K562 (cell line): ENCODE data around the gene DOP1A. TPM values are rescaled to one million over a fixed set of nuclear protein-coding genes. Genes with fewer than 3 reads are reported as not detected.

ENCODE experiments used
- ATAC-seq: fragments of 200-7000 bp; cut with Tn5 transposase; 3 replicates; pipeline ENCODE4 v1.9.1; 2020; ENCODE audit warnings: moderate library complexity
- BruUV-seq: library from RNA; stranded (reverse); fragments of 400-500 nt; replicated peaks from 2 replicates; lab custom pipeline; 2021; lab: Mats Ljungman, UMichigan
- CTCF ChIA-PET: fragments of 300-600 bp; formaldehyde crosslinking; extraction: SDS; loops from one replicate; lab custom pipeline; 2021; ENCODE audit warnings: low intra/inter-chr PET ratio; lab: Yijun Ruan, JAX
- POLR2A ChIA-PET: fragments of 300-600, 350-650 bp; sonication (Branson Sonifier 250); formaldehyde crosslinking; extraction: SDS; loops from one replicate; lab custom pipeline; 2021; ENCODE audit warnings: antibody characterized with exemption, inconsistent platforms; lab: Yijun Ruan, JAX
- DNase-seq, 4 experiments: peaks; one replicate each; pipeline versions ENCODE4 v3.0.0 to v3.0.0-alpha.2; 2011 to 2018; ENCODE audit warnings: low spot score in 3 of 4, mixed read lengths in 3 of 4; ENCODE audit errors: extremely low read depth in 1 of 4
- FAIRE-seq: peaks from 2 replicates; lab custom pipeline; 2011; peaks lifted over from hg19 to GRCh38; lab: Jason Lieb, UNC
- H2AFZ ChIP-seq: 2 replicates; pipeline ENCODE4 v1.6.0; 2011; ENCODE audit warnings: low read depth, low read length, control low read depth, inconsistent platforms
- H3K27ac ChIP-seq: fragments of 200-600 bp; 3 replicates; pipeline ENCODE4 v1.8.0; 2011; ENCODE audit warnings: low read depth, mild to moderate bottlenecking, control low read depth, inconsistent platforms, low read length, moderate library complexity, mixed read lengths; ENCODE audit errors: extremely low read depth
- H3K27me3 ChIP-seq, 2 experiments: fragments of 300-600 bp in 1 of 2; 2 replicates in 1 of 2; 3 replicates in 1 of 2; pipeline versions ENCODE4 v1.6.0 to v1.8.0; 2011; ENCODE audit warnings: inconsistent platforms in 2 of 2, low read length in 2 of 2, mild to moderate bottlenecking in 1 of 2, mixed read lengths in 1 of 2, moderate library complexity in 1 of 2; ENCODE audit not compliant: control insufficient read depth in 2 of 2, insufficient read depth in 2 of 2
- H3K36me3 ChIP-seq: fragments of 300-600 bp; 3 replicates; pipeline ENCODE4 v1.8.0; 2011; ENCODE audit warnings: mild to moderate bottlenecking, low read length, inconsistent platforms; ENCODE audit not compliant: control insufficient read depth, insufficient read depth
- H3K4me1 ChIP-seq, 2 experiments: fragments of 200-600 bp in 1 of 2; replicated peaks in 1 of 2; 2 replicates in 1 of 2; 3 replicates in 1 of 2; pipeline versions ENCODE4 v1.5.1 to v1.8.0; 2011; ENCODE audit warnings: inconsistent platforms in 2 of 2, low read length in 2 of 2, mild to moderate bottlenecking in 1 of 2, mixed read lengths in 1 of 2, moderate library complexity in 1 of 2; ENCODE audit not compliant: control insufficient read depth in 2 of 2, insufficient read depth in 2 of 2
- H3K4me2 ChIP-seq: 2 replicates; pipeline ENCODE4 v1.6.1; 2011; ENCODE audit warnings: low read length, control low read depth, inconsistent platforms, mixed read lengths; ENCODE audit not compliant: insufficient read depth
- H3K4me3 ChIP-seq: fragments of 200-600 bp; sonication (generic), shearing (Covaris generic); 2 replicates; pipeline ENCODE4 v1.5.1; 2016; ENCODE audit warnings: control low read depth, inconsistent platforms
- H3K79me2 ChIP-seq: fragments of 200-600 bp; 3 replicates; pipeline ENCODE4 v1.8.0; 2011; ENCODE audit warnings: low read length, inconsistent platforms; ENCODE audit not compliant: control insufficient read depth, insufficient read depth
- H3K9ac ChIP-seq, 2 experiments: 2 replicates each; pipeline versions ENCODE4 v1.6.0 to v1.6.1; 2011; ENCODE audit warnings: low read depth in 2 of 2, low read length in 2 of 2, control low read depth in 1 of 2, inconsistent platforms in 1 of 2, mild to moderate bottlenecking in 1 of 2, mixed read lengths in 1 of 2; ENCODE audit not compliant: insufficient read depth in 1 of 2
- H3K9me1 ChIP-seq: one replicate; pipeline ENCODE4 v1.6.0; 2011; ENCODE audit warnings: inconsistent platforms, mild to moderate bottlenecking, low read length, moderate library complexity; ENCODE audit not compliant: control insufficient read depth, insufficient read depth
- H3K9me3 ChIP-seq: replicated peaks from 2 replicates; pipeline ENCODE4 v1.5.1; 2011; ENCODE audit warnings: low read depth, low read length, inconsistent platforms; ENCODE audit not compliant: control insufficient read depth, insufficient read depth
- H4K20me1 ChIP-seq: replicated peaks from 2 replicates; pipeline ENCODE4 v1.6.1; 2011; ENCODE audit warnings: low read length, inconsistent platforms, mixed read lengths; ENCODE audit not compliant: control insufficient read depth, insufficient read depth
- BRD4 ChIP-seq: fragments of 200-600 bp; sonication (generic); IDR thresholded peaks from 2 replicates; pipeline ENCODE4 v1.6.1; 2017; ENCODE audit warnings: inconsistent platforms
- CEBPB ChIP-seq: fragments of 450-650 bp; IDR thresholded peaks from 2 replicates; pipeline ENCODE4 v1.6.1; 2016; ENCODE audit warnings: missing genetic modification characterization, missing compliant biosample characterization
- CEBPG ChIP-seq, 3 experiments: fragments of 200-800 bp in 1 of 3; sonication (Bioruptor generic) in 1 of 3; sonication (generic) in 1 of 3; formaldehyde crosslinking in 1 of 3; IDR thresholded peaks in 2 of 3; conservative IDR thresholded peaks in 1 of 3; 2 replicates each; pipeline versions ENCODE4 v1.6.1 to v1.8.0; 2016 to 2022; ENCODE audit warnings: missing compliant biosample characterization in 2 of 3, missing genetic modification characterization in 2 of 3, mild to moderate bottlenecking in 1 of 3, missing genetic modification reagents in 1 of 3
- FOSL1 ChIP-seq: fragments of 200-800 bp; sonication (Bioruptor generic); conservative IDR thresholded peaks from 2 replicates; pipeline ENCODE4 v1.6.1; 2016; ENCODE audit warnings: missing genetic modification characterization, missing compliant biosample characterization
- JUND ChIP-seq, 2 experiments: IDR thresholded peaks; 2 replicates in 1 of 2; 3 replicates in 1 of 2; pipeline ENCODE4 v1.6.1; 2011; ENCODE audit warnings: borderline replicate concordance in 2 of 2, low read depth in 2 of 2, low read length in 2 of 2, improper control_type of control experiment in 1 of 2, missing biosample characterization in 1 of 2, missing genetic modification characterization in 1 of 2, missing genetic modification reagents in 1 of 2
- MAFG ChIP-seq: fragments of 450-650 bp; conservative IDR thresholded peaks from 2 replicates; pipeline ENCODE4 v1.6.1; 2016; ENCODE audit warnings: missing genetic modification characterization, missing compliant biosample characterization
- MECOM ChIP-seq: fragments of 250-450 bp; sonication (Bioruptor Pico); IDR thresholded peaks from 2 replicates; pipeline ENCODE4 v1.8.0; 2022; ENCODE audit warnings: inconsistent platforms
- STAG1 ChIP-seq: sonication (generic); formaldehyde crosslinking; IDR thresholded peaks from 2 replicates; pipeline ENCODE4 v1.5.0; 2020; ENCODE audit warnings: missing genetic modification reagents, borderline replicate concordance
- WGBS: fragments of 100-300 bp; shearing (Covaris generic); methylation state at CpG from one replicate; pipeline ENCODE4 v1.1.6; 2016; ENCODE audit warnings: low coverage, mixed read lengths; ENCODE audit not compliant: insufficient coverage; ENCODE audit errors: missing lambda C conversion rate; 5-methylcytosine and 5-hydroxymethylcytosine counted together
- in situ Hi-C: fragments of 300-500 bp; cut with MboI; formaldehyde crosslinking; loops from 4 replicates; pipeline ENCODE4 v1.15.0; 2018; ENCODE audit warnings: inconsistent platforms, mixed read lengths
- intact Hi-C: fragments of 100-400 bp; cut with micrococcal nuclease; formaldehyde crosslinking; loops from 2 replicates; pipeline ENCODE4 v1.14.2; 2022
- polyA plus RNA-seq, 8 experiments: library from polyadenylated mRNA; depleted of rRNA in 4 of 8; stranded (reverse) in 5 of 8; unstranded in 3 of 8; fragments of >200 nt; fragmentation: Nextera tagmentation in 2 of 8; fragmentation: Illumina TruSeq in 1 of 8; extraction: Ambion mirVana in 2 of 8; extraction: Trizol in 1 of 8; gene quantifications; 2 replicates each; pipeline versions ENCODE4 v1.2.1 to v1.2.3, GENCODE V29; 2011 to 2014; ENCODE audit warnings: inconsistent platforms in 1 of 8, missing spikeins in 1 of 8
- total RNA-seq, 7 experiments: library from RNA; depleted of rRNA in 6 of 7; stranded (reverse); fragments of >200 nt in 6 of 7; fragmentation: Illumina TruSeq in 2 of 7; extraction: Trizol in 2 of 7; gene quantifications; 2 replicates each; pipeline versions ENCODE4 v1.2.1 to v1.2.3, GENCODE V29; 2011 to 2021; ENCODE audit warnings: low replicate concordance in 1 of 7
- TF ChIP-seq, protein P1 (sequence below), 2 experiments: IDR thresholded peaks in 1 of 2; conservative IDR thresholded peaks in 1 of 2; 2 replicates each; pipeline ENCODE4 v1.6.1; 2016; ENCODE audit warnings: low read depth in 2 of 2, mild to moderate bottlenecking in 1 of 2, missing compliant biosample characterization in 1 of 2, missing genetic modification characterization in 1 of 2, moderate library complexity in 1 of 2
- TF ChIP-seq, protein P2 (sequence below), 2 experiments: fragments of 450-650 bp in 1 of 2; sonication (generic) in 1 of 2; formaldehyde crosslinking in 1 of 2; IDR thresholded peaks in 1 of 2; conservative IDR thresholded peaks in 1 of 2; 2 replicates each; pipeline versions ENCODE4 v1.6.1 to v1.8.1; 2016 to 2023; ENCODE audit warnings: mild to moderate bottlenecking in 2 of 2, moderate library complexity in 2 of 2, inconsistent platforms in 1 of 2, missing genetic modification reagents in 1 of 2
- TF ChIP-seq, protein P3 (sequence below): fragments of 450-650 bp; formaldehyde crosslinking; IDR thresholded peaks from 2 replicates; pipeline ENCODE4 v1.4.0; 2022; ENCODE audit warnings: missing genetic modification characterization

Gene DOP1A
- total and polyA plus RNA-seq, 9 of the 15 experiments (the other 6 are each of a cell fraction or from before 2014, with no cell fraction given): 0.75 to 10.5 (median 4.4) TPM

DNA sequence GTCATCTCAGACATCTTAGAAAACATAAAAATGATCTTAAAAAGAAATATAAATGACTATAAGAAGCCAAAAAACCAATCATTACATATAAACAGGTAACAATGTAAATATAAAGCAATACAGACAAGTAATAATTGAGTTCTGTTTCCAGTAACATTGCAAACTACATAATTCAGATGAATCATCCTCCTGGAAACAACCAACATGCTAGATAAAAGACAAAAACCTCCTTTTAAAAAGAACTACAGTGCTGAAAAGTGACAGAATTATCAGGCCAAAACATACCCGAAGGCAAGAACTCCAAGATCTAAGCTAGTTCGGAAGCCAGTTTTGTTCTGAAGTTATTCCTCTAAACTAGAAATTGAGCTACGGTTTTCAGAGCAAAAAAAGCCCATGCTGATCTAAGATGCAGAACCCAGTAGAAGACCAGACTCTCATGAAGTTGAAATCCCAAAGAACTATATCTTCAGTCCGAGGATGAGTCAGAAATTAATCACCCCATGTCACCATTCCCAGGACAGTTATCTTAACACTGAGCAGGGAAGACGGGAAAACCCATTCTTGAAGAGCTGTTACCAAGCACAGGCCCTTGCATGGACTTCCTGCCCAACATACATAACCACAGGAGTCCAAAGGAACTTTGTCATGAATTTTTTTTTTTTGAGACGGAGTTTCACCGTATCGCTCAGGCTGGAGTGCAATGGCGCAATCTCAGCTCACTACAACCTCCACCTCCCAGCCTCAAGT is 115.8 kb downstream of the DOP1A start:
- CTCF ChIA-PET: no interaction called here
- in situ Hi-C loops: loop anchor here (25.0 kb wide), 1 partner anchor 946 kb away; the partner anchor contains the start of gene IBTK

More for the DNA sequence above, 115.8 kb downstream of the DOP1A start:
- 58% methylated on average over 9 of the region's 9 CpGs for WGBS
- Histone ChIP-seq H3K9me3 (no peaks in the 10 kb centered on the region), H3K4me1 (no peaks in the 10 kb centered on the region; a peak in 1 of 5 replicates), H4K20me1 (no peaks in the 10 kb centered on the region), H3K27me3 (no peaks in the 10 kb centered on the region), H3K4me2 (no peak overlapping the region; the same call in 1 of the 2 replicates), H3K27ac (no peak overlapping the region), H3K36me3 (peaks cover 80% of the 10 kb centered on the region), H3K9me1 (no peaks in the 10 kb centered on the region), H3K4me3 (no peak overlapping the region), H3K9ac (no peak overlapping the region), H3K79me2 (no peaks in the 10 kb centered on the region), H2AFZ (no peak overlapping the region)
- no TSS peak for BruUV-seq
- ATAC-seq (peak; percentile 25; the same call in 1 of the 3 replicates), DNase-seq (no peak), FAIRE-seq (no peak)
- TF ChIP-seq FOSL1 (tag) (peak; percentile 92), MECOM (CRISPR knock-in tag) (peak; percentile 59; the same call in 1 of the 2 replicates), BRD4 (no peak), JUND (IDR thresholded peaks at IDR 0.05; ENCODE audit: borderline replicate concordance, low read depth, low read length) (peak; percentile 51; the same call in 1 of the 2 replicates), JUND (tag; IDR thresholded peaks at IDR 0.05; ENCODE audit: borderline replicate concordance, low read depth, low read length) (peak; percentile 38; the same call in 1 of the 3 replicates), MAFG (tag) (no peak), STAG1 (CRISPR knock-in tag) (no peak), CEBPB (tag) (peak; percentile 54), CEBPG (CRISPR knock-in tag; IDR thresholded peaks at IDR 0.05) (no peak), CEBPG (tag; conservative IDR thresholded peaks at IDR 0.05 in 1 of 2, IDR thresholded peaks at IDR 0.05 in 1 of 2) (peak; percentile 59 to 78)
- TF ChIP-seq, protein P1, sequence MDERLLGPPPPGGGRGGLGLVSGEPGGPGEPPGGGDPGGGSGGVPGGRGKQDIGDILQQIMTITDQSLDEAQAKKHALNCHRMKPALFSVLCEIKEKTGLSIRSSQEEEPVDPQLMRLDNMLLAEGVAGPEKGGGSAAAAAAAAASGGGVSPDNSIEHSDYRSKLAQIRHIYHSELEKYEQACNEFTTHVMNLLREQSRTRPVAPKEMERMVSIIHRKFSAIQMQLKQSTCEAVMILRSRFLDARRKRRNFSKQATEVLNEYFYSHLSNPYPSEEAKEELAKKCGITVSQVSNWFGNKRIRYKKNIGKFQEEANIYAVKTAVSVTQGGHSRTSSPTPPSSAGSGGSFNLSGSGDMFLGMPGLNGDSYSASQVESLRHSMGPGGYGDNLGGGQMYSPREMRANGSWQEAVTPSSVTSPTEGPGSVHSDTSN (CRISPR knock-in tag; IDR thresholded peaks at IDR 0.05; ENCODE audit: low read depth): no peak
- TF ChIP-seq, protein P1 (tag; conservative IDR thresholded peaks at IDR 0.05; ENCODE audit: low read depth): 0 out of 2 replicates have a peak, but pooled peaks have one; percentile 10
- TF ChIP-seq, protein P2, sequence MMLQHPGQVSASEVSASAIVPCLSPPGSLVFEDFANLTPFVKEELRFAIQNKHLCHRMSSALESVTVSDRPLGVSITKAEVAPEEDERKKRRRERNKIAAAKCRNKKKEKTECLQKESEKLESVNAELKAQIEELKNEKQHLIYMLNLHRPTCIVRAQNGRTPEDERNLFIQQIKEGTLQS (IDR thresholded peaks at IDR 0.05): peak; percentile 64
- TF ChIP-seq, protein P2 (CRISPR knock-in tag; conservative IDR thresholded peaks at IDR 0.05): no peak
- TF ChIP-seq, protein P3, sequence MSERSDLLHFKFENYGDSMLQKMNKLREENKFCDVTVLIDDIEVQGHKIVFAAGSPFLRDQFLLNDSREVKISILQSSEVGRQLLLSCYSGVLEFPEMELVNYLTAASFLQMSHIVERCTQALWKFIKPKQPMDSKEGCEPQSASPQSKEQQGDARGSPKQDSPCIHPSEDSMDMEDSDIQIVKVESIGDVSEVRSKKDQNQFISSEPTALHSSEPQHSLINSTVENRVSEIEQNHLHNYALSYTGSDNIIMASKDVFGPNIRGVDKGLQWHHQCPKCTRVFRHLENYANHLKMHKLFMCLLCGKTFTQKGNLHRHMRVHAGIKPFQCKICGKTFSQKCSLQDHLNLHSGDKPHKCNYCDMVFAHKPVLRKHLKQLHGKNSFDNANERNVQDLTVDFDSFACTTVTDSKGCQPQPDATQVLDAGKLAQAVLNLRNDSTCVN (CRISPR knock-in tag): no peak
- POLR2A ChIA-PET: interaction anchor here (0.9 to 2.7 kb wide), 7 partner anchors 9 to 18 kb away, joined by 3 to 8 read pairs (median 4); partner anchors contain the start of genes PGM3 and RWDD2A
- intact Hi-C loops: no loop called here
